ENCODE data around the gene MAPK1IP1L.

GRCh38 chr14:55073856-55074255 is 22.4 kb downstream of the MAPK1IP1L start:
- TF ChIP-seq CTCF (IDR thresholded peaks at IDR 0.05; ENCODE audit: insufficient read depth, low read length) (no peak), REST (IDR thresholded peaks at IDR 0.05; ENCODE audit: insufficient replicate concordance, low read depth) (no peak), GABPA (IDR thresholded peaks at IDR 0.05; ENCODE audit: low read depth) (no peak)
